GM19452 (cell line): ENCODE measurements around the gene UBE2G1.
A peak's percentile ranks its signal among the peaks of the same experiment; 100 is the strongest.
"Not testable (repeated sequence)": the region's sequence is repeated elsewhere in the genome, so short reads cannot be mapped to it uniquely, and the experiment has no call there.

Experiments
- ATAC-seq: cut with Tn5 transposase; IDR thresholded peaks from one replicate; pipeline ENCODE4 v1.9.1; 2021; ENCODE audit not compliant: unreplicated experiment

Gene UBE2G1, protein sequence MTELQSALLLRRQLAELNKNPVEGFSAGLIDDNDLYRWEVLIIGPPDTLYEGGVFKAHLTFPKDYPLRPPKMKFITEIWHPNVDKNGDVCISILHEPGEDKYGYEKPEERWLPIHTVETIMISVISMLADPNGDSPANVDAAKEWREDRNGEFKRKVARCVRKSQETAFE

DNA sequence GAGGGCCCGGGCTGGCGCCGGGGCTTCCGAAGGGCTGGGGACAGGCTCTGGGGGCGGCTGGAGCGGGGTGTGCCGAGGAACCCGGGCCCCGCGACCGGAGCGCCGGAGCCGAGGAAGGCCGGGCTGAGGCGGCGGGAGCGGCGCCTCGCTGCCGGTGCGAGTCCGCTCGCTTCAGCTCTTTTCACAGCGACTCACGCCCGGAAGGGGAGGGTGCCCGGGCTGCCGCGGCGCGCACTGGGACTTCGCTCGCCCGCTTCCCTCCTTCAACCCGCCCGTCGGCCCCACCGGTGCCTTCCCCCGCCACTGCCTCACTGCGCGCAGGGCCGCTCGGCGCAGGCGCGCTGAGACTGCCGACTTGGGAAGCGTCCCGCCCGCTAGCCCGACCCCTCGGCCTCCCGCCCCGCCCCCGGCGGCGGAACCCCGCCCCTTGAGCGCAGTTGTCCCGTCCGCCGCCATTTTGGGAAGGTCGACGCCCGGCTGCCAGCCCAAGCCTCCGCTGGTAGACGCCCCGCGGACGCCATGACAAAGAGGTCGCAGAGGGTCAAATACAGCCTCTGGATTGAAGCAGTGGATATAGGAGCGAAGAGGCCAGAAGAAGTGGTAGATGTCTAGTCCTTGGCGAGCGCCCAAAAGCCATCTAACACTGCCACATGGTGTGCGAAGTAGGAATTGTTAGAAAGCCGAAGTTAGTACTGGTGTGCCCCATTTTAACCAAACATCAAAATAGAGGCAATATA lies at the start of gene UBE2G1:
Gene UBE2G1, minus strand, starts transcription at position 349 of the 737 bp plus-strand sequence. CDS start 359 bp downstream, outside the sequence.
- ATAC-seq = peak; percentile 74

DNA sequence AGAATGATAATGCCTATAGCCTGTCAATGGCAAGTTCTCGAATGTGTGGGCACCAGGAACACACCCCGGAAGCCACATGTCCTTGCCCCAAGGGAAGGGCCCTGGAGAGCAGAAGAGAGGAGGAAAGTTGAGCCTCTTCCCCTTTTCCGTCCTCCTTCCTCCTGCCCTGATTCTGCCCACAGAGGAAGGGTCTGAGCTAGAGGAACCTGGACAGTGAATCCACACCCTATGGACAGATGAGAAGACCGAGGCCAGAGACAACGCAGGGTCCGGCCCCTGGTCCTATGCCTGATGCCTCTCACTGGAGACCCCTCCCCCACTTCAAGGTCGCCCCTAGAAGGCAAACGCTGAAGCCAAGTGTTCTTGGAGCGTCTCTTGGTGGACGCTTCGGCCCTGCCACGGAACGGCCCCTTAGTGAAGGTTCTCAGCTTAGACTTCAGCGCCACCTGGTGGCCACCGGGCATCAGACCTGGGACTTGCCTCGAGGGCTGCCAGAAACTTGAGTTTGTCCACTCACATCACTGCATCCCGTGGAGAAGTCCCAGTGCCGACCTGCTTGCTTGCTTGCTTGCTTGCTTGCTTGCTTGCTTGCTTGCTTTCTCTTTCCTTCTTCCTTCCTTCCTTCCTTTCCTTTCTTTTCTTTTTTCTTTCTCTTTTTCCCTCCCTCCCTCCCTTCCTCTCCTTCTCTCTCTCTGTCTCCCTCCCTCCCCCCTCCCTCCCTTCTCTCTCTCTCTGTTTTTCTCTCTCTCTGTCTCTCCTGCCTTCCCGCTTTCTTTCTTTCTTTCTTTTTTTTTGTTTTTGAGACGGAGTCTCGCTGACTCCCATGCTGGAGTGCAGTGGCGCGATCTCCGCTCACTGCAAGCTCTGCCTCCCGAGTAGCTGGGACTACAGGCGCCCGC lies 46.7 kb upstream of the UBE2G1 start:
- ATAC-seq = peak; percentile 61

DNA sequence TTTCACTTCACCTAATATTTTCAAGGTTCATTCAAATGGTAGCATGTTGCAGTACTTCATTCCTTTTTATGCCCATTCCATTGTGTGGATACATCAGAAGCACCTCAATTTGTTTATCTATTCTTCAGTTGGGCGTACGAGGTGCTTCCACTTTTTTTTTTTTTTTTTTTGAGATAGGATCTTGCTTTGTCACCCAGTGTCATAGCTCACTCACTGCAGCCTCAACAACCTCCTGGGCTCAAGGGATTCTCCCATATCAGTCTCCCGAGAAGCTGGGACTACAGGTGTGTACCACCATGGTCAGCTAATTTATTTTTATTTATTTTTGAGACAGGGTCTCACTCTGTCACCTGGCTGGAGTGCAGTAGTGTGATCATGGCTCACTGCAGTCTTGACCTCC lies 44.7 kb upstream of the UBE2G1 start:
- no peak for ATAC-seq

DNA sequence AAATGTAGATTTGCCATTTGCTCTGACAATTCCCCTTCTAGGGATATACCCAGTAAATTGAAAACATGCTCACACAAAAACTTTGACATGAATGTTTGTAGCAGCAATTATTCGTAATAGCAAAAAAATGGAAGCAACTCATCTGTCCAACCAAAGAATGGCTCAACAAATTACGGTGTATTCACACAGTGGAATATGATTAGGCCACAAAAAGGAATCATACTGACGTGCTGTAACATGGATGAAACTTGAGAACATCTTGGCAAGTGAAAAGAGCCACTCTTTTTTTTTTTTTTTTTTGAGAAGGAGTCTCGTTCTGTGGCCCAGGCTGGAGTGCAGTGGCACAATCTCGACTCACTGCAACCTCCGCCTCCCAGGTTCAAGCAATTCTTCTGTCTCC lies 43.2 kb upstream of the UBE2G1 start:
- ATAC-seq = no peak

DNA sequence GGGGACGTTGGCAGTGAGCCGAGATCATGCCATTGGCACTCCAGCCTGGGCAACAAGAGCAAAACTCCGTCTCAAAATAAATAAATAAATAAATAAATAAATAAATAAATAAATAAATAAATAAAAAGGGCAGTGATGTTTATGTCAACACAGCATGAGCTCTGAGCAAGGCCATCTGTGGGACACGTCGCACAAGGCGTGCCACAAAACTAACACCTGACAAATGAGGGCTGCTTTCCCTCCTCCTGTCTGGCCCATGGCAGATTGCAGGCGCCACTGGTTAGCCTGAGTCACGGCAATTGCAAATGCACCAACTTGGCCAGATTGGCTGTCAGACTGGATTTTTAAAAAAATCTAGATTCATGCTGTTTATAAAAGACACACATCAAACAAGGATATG lies 41.4 kb upstream of the UBE2G1 start:
- ATAC-seq = no peak

DNA sequence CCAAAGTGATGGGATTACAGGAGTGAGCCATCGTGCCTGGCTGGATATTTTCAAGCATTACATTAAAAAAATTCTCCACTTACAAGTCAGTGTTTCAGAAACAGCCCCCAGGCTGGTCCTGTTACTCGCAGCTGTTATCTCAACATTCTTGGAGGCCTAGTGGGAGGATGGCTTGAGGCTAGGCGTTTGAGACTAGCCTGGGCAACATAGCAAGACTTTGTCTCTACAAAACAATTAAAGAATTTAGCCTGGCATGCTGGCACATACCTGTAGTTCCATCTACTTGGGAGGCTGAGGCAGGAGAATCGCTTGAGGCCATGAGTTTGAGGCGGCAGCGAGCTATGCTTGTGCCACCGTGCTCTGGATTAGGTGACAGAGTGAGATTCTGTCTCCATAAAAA lies 40.7 kb upstream of the UBE2G1 start:
- ATAC-seq = no peak

DNA sequence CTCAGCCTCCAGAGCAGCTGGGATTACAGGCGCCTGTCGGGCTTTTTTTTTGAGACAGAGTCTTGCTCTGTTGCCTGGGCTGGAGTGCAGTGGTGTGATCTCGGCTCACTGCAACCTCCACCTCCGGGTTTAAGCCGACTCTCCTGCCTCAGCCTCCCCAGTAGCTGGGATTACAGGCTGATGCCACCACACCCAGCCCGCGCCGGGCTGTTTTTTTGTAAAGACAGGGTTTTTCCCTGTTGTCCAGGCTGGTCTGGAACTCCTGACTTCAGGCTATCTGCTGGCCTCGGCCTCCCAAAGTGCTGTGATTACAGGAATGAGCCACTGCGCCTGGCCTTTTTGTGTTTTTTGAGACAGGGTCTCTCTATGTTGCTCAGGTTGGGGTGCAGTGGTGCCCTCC lies 39.9 kb upstream of the UBE2G1 start:
- ATAC-seq = no peak

DNA sequence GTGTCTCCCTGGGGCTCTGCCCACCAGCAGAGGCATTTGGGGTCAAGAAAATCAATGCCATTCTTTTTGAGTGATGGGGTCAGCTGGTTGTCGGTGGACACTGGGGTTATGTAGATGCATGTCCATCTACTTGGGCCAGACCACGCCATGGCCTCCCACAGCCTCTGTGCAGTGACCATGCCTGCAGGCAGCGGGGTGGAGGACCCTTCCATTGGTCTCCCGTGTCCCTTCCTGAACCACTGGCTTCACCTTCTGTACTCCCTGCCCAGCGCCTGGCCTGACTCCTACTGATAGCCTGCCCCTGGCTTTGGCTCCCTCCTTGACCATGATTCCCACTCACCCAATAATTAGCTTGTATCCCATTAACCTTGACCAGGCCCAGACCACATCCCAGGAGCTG lies 39.2 kb upstream of the UBE2G1 start:
- ATAC-seq = no peak

DNA sequence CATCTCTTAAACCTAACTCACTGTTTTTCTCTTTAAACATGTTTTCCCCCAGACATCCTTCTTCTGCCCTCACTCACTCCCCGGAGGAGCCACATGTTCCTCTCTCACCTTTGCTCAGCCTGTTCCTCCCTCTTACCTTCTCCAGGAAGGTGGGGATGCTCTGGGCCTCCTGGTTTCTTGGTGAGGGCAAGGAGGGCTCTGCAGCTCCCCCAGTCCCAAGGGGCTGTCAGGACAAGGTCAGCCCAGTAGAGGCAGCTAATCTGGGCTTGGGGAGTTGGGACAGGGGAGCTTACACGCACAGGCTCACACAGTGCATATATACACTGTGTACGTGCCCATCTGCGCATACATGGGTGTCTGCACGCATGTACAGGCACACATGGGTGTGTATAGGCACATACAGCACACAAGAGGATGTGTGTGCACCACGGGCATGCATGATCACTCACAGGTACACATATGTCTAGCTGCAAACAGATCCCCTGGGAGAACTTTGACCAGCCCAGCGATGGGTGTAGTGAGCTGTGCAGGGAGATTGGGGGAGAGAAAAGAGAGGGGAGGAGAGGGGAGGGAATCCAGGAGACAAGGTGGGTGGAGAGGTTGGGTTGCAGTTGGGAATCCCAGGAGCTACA lies 38.7 kb upstream of the UBE2G1 start:
- no peak for ATAC-seq

DNA sequence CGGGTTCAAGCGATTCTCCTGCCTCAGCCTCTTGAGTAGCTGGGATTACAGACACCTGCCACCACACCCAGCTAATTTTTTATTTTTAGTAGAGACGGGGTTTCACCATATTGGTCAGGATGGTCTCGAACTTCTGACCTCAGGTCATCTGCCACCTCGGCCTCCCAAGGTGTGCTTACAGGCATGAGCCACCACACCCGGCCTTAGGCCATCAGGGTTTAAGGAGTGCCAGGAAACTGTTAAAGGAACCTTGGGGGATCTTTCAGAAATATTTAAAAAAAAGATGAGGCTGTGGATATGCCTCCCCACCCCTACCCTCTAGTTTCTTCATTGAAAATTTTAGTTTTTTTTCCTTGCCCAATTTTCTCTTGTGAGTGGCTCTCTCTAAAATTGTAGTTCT lies 31.4 kb upstream of the UBE2G1 start:
- ATAC-seq = no peak

DNA sequence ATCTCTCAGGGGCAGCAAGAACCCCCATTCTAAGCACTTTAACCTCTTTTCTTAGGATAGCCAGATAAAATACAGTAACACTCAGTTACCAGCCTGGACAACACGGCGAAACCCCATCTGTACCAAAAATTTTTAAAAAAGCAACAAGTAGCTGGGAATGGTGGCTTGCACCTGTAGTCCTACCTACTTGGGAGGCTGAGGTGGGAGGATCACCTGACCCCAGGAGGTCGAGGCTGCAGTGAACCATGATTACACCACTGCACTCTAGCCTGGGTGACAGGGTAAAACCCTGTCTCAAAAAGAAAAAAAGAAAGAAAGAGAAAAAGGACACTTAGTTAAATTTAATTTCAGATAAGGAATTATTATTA lies 28.6 kb upstream of the UBE2G1 start:
- ATAC-seq = no peak

DNA sequence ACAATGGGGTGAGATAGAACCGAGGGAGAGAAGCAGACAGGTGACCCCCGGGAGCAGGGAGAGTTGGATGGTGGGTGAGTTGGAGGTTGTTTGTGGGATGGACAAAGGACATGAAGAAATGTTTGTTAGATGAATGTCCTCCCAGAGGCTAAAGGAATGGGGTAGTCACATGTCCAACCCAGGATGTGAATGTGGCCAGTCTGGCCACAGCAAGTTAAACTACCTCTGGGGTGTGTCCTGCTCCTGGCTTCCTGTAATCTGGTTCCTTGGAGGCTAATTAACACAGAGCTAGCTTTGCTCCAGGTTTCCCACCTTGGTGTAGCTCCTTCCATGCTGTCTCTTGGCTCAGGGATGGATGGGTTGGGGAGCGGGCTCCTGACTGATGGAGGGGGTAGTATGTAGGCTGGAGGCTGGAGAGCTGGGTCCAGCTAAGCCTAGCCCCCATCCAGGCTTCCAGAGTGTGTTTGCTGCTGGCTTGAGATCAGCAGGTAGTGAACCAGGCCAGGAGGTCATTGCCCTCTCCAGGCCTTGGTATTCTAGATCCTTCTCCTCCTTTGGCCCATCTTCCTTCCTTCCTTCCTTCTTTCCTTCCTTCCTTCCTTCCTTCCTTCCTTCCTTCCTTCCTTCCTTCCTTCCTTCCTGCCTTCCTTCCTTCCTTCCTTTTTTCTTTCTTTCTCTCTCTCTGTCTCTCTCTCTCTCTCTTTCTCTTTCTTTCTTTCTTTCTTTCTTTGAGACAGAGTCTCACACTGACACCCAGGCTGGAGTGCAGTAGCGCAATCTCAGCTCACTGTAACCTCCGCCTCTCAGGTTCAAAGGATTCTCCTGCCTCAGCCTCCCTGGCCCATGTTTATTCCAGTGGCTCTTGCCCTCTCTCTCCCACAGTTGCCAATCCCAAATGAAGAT lies 28.0 kb upstream of the UBE2G1 start:
- ATAC-seq = no peak

DNA sequence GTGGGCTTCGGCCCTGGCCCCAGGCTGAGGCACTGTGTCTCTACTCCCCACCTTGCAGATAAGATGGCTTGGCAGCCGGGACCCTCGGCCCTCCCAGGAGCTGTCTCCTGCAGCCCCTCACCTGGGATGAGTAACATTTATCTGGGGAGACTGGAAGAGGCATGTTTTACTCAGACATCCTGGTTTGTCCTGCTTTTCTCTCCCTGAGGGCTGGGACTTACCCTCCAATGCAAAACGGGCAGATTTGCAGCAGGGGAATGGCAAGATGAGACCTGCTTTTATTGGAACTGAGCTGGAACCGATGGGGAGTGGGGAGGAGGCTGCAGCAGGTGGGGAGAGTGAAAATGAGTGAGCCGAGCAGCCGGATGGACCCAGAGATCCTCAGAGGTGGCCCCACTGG lies 27.3 kb upstream of the UBE2G1 start:
- ATAC-seq = no peak

DNA sequence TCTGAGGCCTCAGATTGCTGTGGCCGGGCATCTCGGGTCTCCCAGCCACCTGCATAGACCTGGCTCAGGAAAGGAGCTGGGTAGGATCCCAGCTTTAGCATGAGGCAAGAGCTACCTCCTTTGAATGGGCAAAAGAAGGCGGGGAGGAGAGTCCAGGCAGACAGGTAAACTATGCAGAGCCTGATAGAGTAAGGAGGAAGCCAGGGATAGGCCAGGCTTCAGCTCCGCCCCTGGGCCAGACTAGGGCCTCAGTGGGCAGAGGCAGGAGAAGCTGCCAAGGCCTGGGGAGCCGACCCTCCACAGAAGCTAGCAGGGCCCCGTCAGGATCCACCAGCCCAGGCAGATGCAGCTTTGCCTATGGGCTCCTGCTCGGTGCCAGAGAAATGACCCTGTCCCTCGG lies 22.6 kb upstream of the UBE2G1 start:
- no peak for ATAC-seq

DNA sequence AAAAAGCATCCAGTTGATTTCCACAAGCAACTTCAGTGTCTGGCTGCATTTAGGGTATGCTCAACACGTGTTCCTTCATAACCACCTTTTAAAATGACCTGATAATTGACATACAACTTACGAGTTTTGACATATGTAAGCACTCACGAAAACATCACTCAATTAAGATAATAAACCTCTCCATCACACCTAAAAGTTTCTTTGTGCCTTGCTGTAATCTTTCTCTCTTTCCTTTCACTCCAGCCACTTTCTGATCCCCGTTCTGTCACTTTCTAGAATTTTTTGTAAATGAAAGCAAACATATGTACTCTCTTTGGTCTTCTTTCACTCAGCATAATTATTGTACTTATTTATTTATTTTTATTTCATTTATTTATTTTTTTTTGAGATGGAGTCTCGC lies 20.7 kb upstream of the UBE2G1 start:
- no peak for ATAC-seq

DNA sequence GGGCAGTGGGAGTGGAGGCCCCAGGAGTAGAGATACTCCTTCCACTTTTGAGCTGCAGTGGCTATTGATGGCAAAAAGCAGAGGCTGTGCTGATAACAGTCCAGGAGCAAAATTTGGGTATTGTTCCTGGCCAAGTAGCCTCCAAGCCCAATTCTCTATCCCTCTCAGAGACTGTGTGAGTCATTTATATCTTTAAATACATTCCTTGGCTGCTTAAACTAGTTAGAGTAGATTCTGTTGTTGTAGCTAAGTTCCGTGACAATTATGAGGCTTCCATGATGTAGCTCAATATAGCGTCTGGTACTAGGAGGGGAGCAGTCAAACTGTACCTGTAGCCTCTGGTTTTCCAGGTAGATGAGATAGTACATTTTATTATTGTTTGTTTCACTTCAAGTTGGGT lies 19.9 kb upstream of the UBE2G1 start:
- ATAC-seq = no peak

DNA sequence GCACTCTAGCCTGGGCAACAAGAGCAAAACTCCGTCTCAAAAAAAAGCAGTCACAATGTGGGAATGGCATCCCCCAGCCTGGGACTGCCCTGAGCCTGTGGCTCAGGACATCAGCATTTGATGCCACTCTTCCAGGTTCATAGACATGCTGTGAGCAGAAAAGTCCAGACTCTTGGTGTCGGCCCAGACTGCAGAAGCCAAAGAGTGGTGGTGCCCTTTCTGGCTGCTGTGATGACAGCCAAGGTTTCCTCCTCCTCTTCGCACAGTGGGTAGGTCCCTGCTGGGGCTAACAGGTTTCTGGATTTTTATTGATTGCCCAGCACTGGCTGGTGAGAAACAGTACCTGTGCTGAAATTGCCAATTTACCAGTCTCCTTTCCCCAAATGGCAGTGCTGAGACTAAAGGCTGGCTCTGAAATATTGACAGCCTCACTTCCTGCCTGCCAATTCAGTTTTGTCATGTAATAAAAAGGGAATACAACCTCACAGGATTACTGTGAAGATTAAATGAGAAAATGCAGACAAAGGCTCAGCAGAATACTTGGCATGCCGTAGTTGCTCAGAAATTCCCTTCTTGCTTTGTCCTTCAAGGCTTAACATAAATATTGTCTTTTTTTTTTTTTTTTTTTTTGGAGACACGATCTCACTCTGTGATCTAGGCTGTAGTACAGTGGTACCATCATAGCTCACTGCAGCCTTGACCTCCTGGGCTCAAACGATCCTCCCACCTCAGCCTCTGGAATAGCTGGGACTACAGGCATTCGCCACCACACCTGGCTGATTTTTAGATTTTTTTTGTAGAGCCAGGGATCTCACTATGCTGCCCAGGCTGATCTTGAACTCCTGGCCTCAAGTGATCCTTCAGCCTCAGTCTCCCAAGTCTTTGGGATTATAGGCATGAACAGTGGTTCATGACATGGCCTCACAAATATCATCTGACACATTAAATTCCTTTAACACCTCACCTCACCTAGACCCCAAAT lies 15.5 kb upstream of the UBE2G1 start:
- ATAC-seq = no peak

DNA sequence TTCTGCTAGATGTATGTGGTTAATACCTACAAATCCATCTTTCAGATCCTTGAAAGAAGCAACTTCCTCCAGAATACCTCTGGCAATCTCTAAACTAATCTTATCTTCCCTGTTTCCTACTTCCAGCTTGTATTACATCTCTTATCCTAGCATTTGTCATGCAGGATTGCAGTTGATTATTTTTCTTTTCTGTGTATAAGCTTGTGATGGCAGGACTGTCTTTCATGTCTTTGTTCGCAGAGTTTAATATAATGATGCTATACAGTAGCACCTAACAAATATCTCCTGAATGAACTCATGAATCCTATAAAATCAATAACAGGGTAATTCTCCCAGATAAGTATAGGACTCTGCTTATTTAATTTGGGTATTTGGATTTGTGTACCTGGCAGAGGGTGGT lies 12.2 kb upstream of the UBE2G1 start:
- ATAC-seq = no peak

DNA sequence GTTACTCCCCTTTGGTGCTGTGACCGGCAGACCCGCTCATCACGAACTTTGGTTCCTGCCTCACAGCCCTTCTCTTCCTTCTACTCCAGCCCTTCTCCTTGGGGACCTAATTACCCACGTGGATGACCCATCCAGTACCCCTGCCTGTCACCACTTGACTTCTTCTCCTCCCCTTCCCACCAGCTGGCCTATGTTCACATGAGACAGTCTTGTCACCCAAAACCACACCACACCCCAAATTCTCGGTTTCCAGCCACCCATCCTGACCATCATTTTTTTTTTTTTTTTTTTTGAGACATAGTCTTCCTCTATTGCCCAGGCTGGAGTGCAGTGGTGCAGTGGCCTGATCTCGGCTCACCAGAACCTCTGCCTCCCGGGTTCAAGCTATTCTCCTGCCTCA lies 10.8 kb upstream of the UBE2G1 start:
- not testable (repeated sequence) for ATAC-seq
